Naive thymus-derived CD8-positive, alpha-beta T cell (primary cell): ENCODE results near the gene NFYC. TPM values are rescaled to one million over a fixed set of nuclear protein-coding genes. Genes with fewer than 3 reads are reported as not detected.
"Not testable (repeated sequence)": the region's sequence is repeated elsewhere in the genome, so short reads cannot be mapped to it uniquely, and the experiment has no call there.

Source experiments
- ATAC-seq, 2 donors: fragments of 150-1000 bp; cut with Tn5 transposase in 1 of 2; sonication (Bioruptor Pico), chemical (Tn5 transposase) in 1 of 2; 1 replicate in 1 of 2; 2 replicates in 1 of 2; pipeline ENCODE4 v1.10.0; 2021; ENCODE audit warnings: mild to moderate bottlenecking in 2 of 2, moderate library complexity in 2 of 2
- POLR2A ChIA-PET: fragments of 350-600 bp; sonication (Branson Sonifier 250); formaldehyde crosslinking; loops from one replicate; lab custom pipeline; 2021; ENCODE audit warnings: antibody characterized with exemption; lab: Charles Lee
- DNase-seq, 10 donors: peaks; one replicate each; pipeline versions ENCODE4 v3.0.0 to v3.0.0-alpha.2; 2020 to 2022
- H3K27ac Mint-ChIP-seq, 10 donors: one replicate each; pipeline ENCODE4 v1.8.0; 2020 to 2022; ENCODE audit warnings: mild to moderate bottlenecking in 10 of 10, mixed read lengths in 10 of 10, moderate library complexity in 4 of 10, inconsistent platforms in 1 of 10
- H3K27me3 Mint-ChIP-seq, 5 donors: one replicate each; pipeline ENCODE4 v1.8.0; 2021 to 2022; ENCODE audit warnings: mixed read lengths in 5 of 5
- H3K36me3 Mint-ChIP-seq, 3 donors: one replicate each; pipeline ENCODE4 v1.8.0; 2020 to 2022; ENCODE audit warnings: mixed read lengths in 3 of 3, mild to moderate bottlenecking in 2 of 3, inconsistent platforms in 1 of 3
- H3K4me1 Mint-ChIP-seq, 4 donors: one replicate each; pipeline ENCODE4 v1.8.0; 2021 to 2022; ENCODE audit warnings: mixed read lengths in 4 of 4
- H3K4me3 Mint-ChIP-seq, 10 donors: one replicate each; pipeline ENCODE4 v1.8.0; 2020 to 2022; ENCODE audit warnings: mild to moderate bottlenecking in 10 of 10, mixed read lengths in 10 of 10, moderate library complexity in 6 of 10, inconsistent platforms in 1 of 10
- H3K9me3 Mint-ChIP-seq, 9 donors: one replicate each; pipeline ENCODE4 v1.8.0; 2020 to 2022; ENCODE audit warnings: mixed read lengths in 9 of 9, mild to moderate bottlenecking in 3 of 9, inconsistent platforms in 1 of 9, moderate library complexity in 1 of 9
- polyA plus RNA-seq, 3 donors: library from polyadenylated mRNA; unstranded; fragments of 300-500 nt; fragmentation: Illumina TruSeq; gene quantifications; one replicate each; pipeline ENCODE4 v1.2.3, GENCODE V29; 2021
- total RNA-seq, 8 experiments: library from RNA in 2 of 8; stranded (reverse) in 2 of 8; gene quantifications; one replicate each; pipeline ENCODE4 v1.2.3 and lab custom pipeline; 2021 to 2026

Gene NFYC
- total and polyA plus RNA-seq, 5 experiments from 2014 or later, result 32.5 to 67.2 (median 46.9) TPM

- no peak for DNase-seq
- no peak for ATAC-seq
- peak overlapping the region in 9 of 10 donors; percentile 31 to 99 (median 95) for H3K4me3 Mint-ChIP-seq
- H3K4me1 Mint-ChIP-seq, result peaks cover 23 to 78% (median 60%) of the 10 kb centered on the region in 4 donors
- H3K27ac Mint-ChIP-seq, result peak overlapping the region in 8 of 10 donors; percentile 25 to 94 (median 65)
- H3K9me3 Mint-ChIP-seq, result no peaks in the 10 kb centered on the region
- H3K27me3 Mint-ChIP-seq, result no peaks in the 10 kb centered on the region
- H3K36me3 Mint-ChIP-seq, result peaks cover 0 to 5% (median 3%) of the 10 kb centered on the region in 3 donors
- POLR2A ChIA-PET, result interaction anchor here (1.3 to 11.7 kb wide), 2 partner anchors 18 to 19 kb away, joined by 8 to 120 read pairs; partner anchors contain the start of gene NFYC
These were observed 19.2 kb downstream of the NFYC start for GRCh38 chr1:40710581-40711315.

GRCh38 chr1:40711465-40712404 is 20.2 kb downstream of the NFYC start:
- POLR2A ChIA-PET, result interaction anchor here (1.3 kb wide), 1 partner anchor 20 kb away, joined by 8 read pairs; the partner anchor contains the start of gene NFYC
- peak overlapping the region in 7 of 10 donors; percentile 9 to 94 (median 66) for H3K27ac Mint-ChIP-seq
- no peaks in the 10 kb centered on the region for H3K9me3 Mint-ChIP-seq

GRCh38 chr1:40712405-40712944 is 21.0 kb downstream of the NFYC start:
- Mint-ChIP-seq H3K27me3 (no peaks in the 10 kb centered on the region), H3K9me3 (no peaks in the 10 kb centered on the region), H3K36me3 (peaks cover 0 to 6% (median 5%) of the 10 kb centered on the region in 3 donors), H3K4me3 (peak overlapping the region in 5 of 10 donors; percentile 10 to 93 (median 40)), H3K27ac (peak overlapping the region in 3 of 10 donors; percentile 43 to 94 (median 55)), H3K4me1 (peaks cover 30 to 86% (median 67%) of the 10 kb centered on the region in 4 donors)
- POLR2A ChIA-PET, result interaction anchor here (1.3 kb wide), 1 partner anchor 21 kb away, joined by 8 read pairs; the partner anchor contains the start of gene NFYC
- ATAC-seq (no peak), DNase-seq (no peak)

More at GRCh38 chr1:40711465-40712404, 20.2 kb downstream of the NFYC start:
- peaks cover 0 to 6% (median 5%) of the 10 kb centered on the region in 3 donors for H3K36me3 Mint-ChIP-seq
- peak overlapping the region in 9 of 10 donors; percentile 43 to 99 (median 79) for H3K4me3 Mint-ChIP-seq
- no peak for ATAC-seq
- DNase-seq, result no peak
- peaks cover 27 to 81% (median 63%) of the 10 kb centered on the region in 4 donors for H3K4me1 Mint-ChIP-seq
- H3K27me3 Mint-ChIP-seq, result no peaks in the 10 kb centered on the region

GRCh38 chr1:40712997-40713396 is 21.5 kb downstream of the NFYC start:
- Mint-ChIP-seq H3K27ac (peak overlapping the region in 9 of 10 donors; percentile 35 to 94 (median 55)), H3K27me3 (no peaks in the 10 kb centered on the region), H3K9me3 (no peaks in the 10 kb centered on the region), H3K4me3 (peak overlapping the region; percentile 33 to 71 (median 64)), H3K36me3 (peaks cover 0 to 6% (median 5%) of the 10 kb centered on the region in 3 donors), H3K4me1 (peaks cover 30 to 85% (median 68%) of the 10 kb centered on the region in 4 donors)
- ATAC-seq (no peak), DNase-seq (no peak)
- POLR2A ChIA-PET, result interaction anchor here (1.4 kb wide), 1 partner anchor 22 kb away, joined by 3 read pairs; no protein-coding TSS in a partner anchor

GRCh38 chr1:40715491-40716059 is 24.1 kb downstream of the NFYC start:
- DNase-seq, result no peak
- Mint-ChIP-seq H3K4me3 (no peak overlapping the region), H3K4me1 (peaks cover 30 to 83% (median 70%) of the 10 kb centered on the region in 4 donors), H3K9me3 (no peaks in the 10 kb centered on the region), H3K36me3 (peaks cover 0 to 6% (median 5%) of the 10 kb centered on the region in 3 donors), H3K27ac (peak overlapping the region in 2 of 10 donors; percentile 4 to 36), H3K27me3 (no peaks in the 10 kb centered on the region)
- ATAC-seq, result no peak
- POLR2A ChIA-PET, result no interaction called here

GRCh38 chr1:40717065-40717464 is 25.6 kb downstream of the NFYC start:
- peaks cover 0 to 6% (median 5%) of the 10 kb centered on the region in 3 donors for H3K36me3 Mint-ChIP-seq

GRCh38 chr1:40717955-40718354 is 26.5 kb downstream of the NFYC start:
- POLR2A ChIA-PET, result no interaction called here
- no peaks in the 10 kb centered on the region for H3K27me3 Mint-ChIP-seq

More at GRCh38 chr1:40717065-40717464, 25.6 kb downstream of the NFYC start:
- DNase-seq (no peak), ATAC-seq (no peak)
- Mint-ChIP-seq H3K27ac (peak overlapping the region in 1 of 10 donors; percentile 4), H3K9me3 (no peaks in the 10 kb centered on the region), H3K27me3 (no peaks in the 10 kb centered on the region), H3K4me1 (peaks cover 26 to 77% (median 57%) of the 10 kb centered on the region in 4 donors), H3K4me3 (no peak overlapping the region)
- POLR2A ChIA-PET, result no interaction called here

GRCh38 chr1:40720493-40720892 is 29.0 kb downstream of the NFYC start:
- Mint-ChIP-seq H3K4me1 (peaks cover 27 to 78% (median 64%) of the 10 kb centered on the region in 4 donors), H3K27ac (peak overlapping the region in 2 of 10 donors; percentile 1 to 29)
- no peak for DNase-seq

More at GRCh38 chr1:40717955-40718354, 26.5 kb downstream of the NFYC start:
- Mint-ChIP-seq H3K4me1 (peaks cover 28 to 79% (median 57%) of the 10 kb centered on the region in 4 donors), H3K27ac (no peak overlapping the region), H3K36me3 (peaks cover 0 to 8% (median 7%) of the 10 kb centered on the region in 3 donors), H3K4me3 (no peak overlapping the region), H3K9me3 (no peaks in the 10 kb centered on the region)
- DNase-seq (no peak), ATAC-seq (no peak)

GRCh38 chr1:40722622-40723021 is 31.1 kb downstream of the NFYC start:
- POLR2A ChIA-PET, result no interaction called here
- Mint-ChIP-seq H3K27me3 (no peaks in the 10 kb centered on the region), H3K36me3 (peaks cover 0 to 17% (median 10%) of the 10 kb centered on the region in 3 donors), H3K4me1 (peaks cover 24 to 72% (median 60%) of the 10 kb centered on the region in 4 donors), H3K27ac (peak overlapping the region in 3 of 10 donors; percentile 41 to 75 (median 73)), H3K4me3 (no peak overlapping the region), H3K9me3 (no peaks in the 10 kb centered on the region)
- ATAC-seq (no peak), DNase-seq (no peak)

More at GRCh38 chr1:40720493-40720892, 29.0 kb downstream of the NFYC start:
- POLR2A ChIA-PET, result no interaction called here
- no peak for ATAC-seq
- Mint-ChIP-seq H3K36me3 (peaks cover 0 to 16% (median 10%) of the 10 kb centered on the region in 3 donors), H3K4me3 (no peak overlapping the region), H3K27me3 (no peaks in the 10 kb centered on the region), H3K9me3 (no peaks in the 10 kb centered on the region)

GRCh38 chr1:40723196-40723955 is 31.9 kb downstream of the NFYC start:
- peaks cover 22 to 74% (median 59%) of the 10 kb centered on the region in 4 donors for H3K4me1 Mint-ChIP-seq
- DNase-seq (no peak), ATAC-seq (no peak)
- peak overlapping the region in 5 of 10 donors; percentile 9 to 73 (median 55) for H3K27ac Mint-ChIP-seq
- H3K9me3 Mint-ChIP-seq, result no peaks in the 10 kb centered on the region
- H3K27me3 Mint-ChIP-seq, result no peaks in the 10 kb centered on the region
- peaks cover 0 to 17% (median 10%) of the 10 kb centered on the region in 3 donors for H3K36me3 Mint-ChIP-seq
- H3K4me3 Mint-ChIP-seq, result no peak overlapping the region
- POLR2A ChIA-PET, result no interaction called here

GRCh38 chr1:40727662-40728061 is 36.2 kb downstream of the NFYC start:
- POLR2A ChIA-PET, DNase-seq, H3K4me3 Mint-ChIP-seq, ATAC-seq, H3K9me3 Mint-ChIP-seq, H3K27me3 Mint-ChIP-seq: not testable (repeated sequence)
- Mint-ChIP-seq H3K27ac (peak overlapping the region in 2 of 10 donors; percentile 27 to 41), H3K36me3 (peaks cover 0 to 21% (median 15%) of the 10 kb centered on the region in 3 donors), H3K4me1 (peaks cover 34 to 72% (median 68%) of the 10 kb centered on the region in 4 donors)
